MM.1S (cell line): Measurements from ENCODE around the gene MMP24.
"Not testable (repeated sequence)": the region's sequence is repeated elsewhere in the genome, so short reads cannot be mapped to it uniquely, and the experiment has no call there.

Experiments used
- DNase-seq: peaks from one replicate; pipeline ENCODE4 v3.0.0-alpha.2; 2015
- H2AFZ ChIP-seq: fragments of 300-600 bp; sonication (generic); 2 replicates; pipeline ENCODE4 v1.6.0; 2016; ENCODE audit warnings: antibody characterized with exemption, low read length
- H3F3A ChIP-seq: fragments of 300-600 bp; sonication (generic); 2 replicates; pipeline ENCODE4 v1.6.1; 2016; ENCODE audit warnings: mild to moderate bottlenecking, antibody characterized with exemption, low read length, moderate library complexity, mixed read lengths; ENCODE audit not compliant: insufficient read depth
- H3K27ac ChIP-seq: fragments of 300-600 bp; sonication (generic); 2 replicates; pipeline ENCODE4 v1.5.1; 2016; ENCODE audit warnings: mild to moderate bottlenecking, low read length
- H3K27me3 ChIP-seq: fragments of 300-600 bp; sonication (generic); replicated peaks from 2 replicates; pipeline ENCODE4 v1.6.0; 2016; ENCODE audit warnings: low read length; ENCODE audit not compliant: insufficient read depth
- H3K36me3 ChIP-seq: fragments of 300-600 bp; sonication (generic); replicated peaks from 2 replicates; pipeline ENCODE4 v1.6.1; 2016; ENCODE audit warnings: mild to moderate bottlenecking, low read length, mixed read lengths; ENCODE audit not compliant: insufficient read depth
- H3K4me1 ChIP-seq: fragments of 300-600 bp; sonication (generic); 2 replicates; pipeline ENCODE4 v1.6.1; 2016; ENCODE audit warnings: low read length, mixed read lengths
- H3K4me2 ChIP-seq: fragments of 300-600 bp; sonication (generic); 2 replicates; pipeline ENCODE4 v1.6.0; 2016; ENCODE audit warnings: low read depth, low read length
- H3K4me3 ChIP-seq: fragments of 300-600 bp; sonication (generic); 2 replicates; pipeline ENCODE4 v1.5.1; 2016; ENCODE audit warnings: low read length, mixed read lengths
- H3K79me2 ChIP-seq: fragments of 300-600 bp; sonication (generic); 2 replicates; pipeline ENCODE4 v1.6.1; 2016; ENCODE audit warnings: mixed run types, low read length, mixed read lengths
- H3K9ac ChIP-seq: fragments of 300-600 bp; sonication (generic); 2 replicates; pipeline ENCODE4 v1.6.1; 2016; ENCODE audit warnings: low read length, mixed read lengths
- H3K9me2 ChIP-seq: fragments of 300-600 bp; sonication (generic); replicated peaks from 2 replicates; pipeline ENCODE4 v1.6.1; 2016; ENCODE audit warnings: mild to moderate bottlenecking, low read length, mixed read lengths; ENCODE audit not compliant: insufficient read depth
- H3K9me3 ChIP-seq: fragments of 300-600 bp; sonication (generic); replicated peaks from 2 replicates; pipeline ENCODE4 v1.6.1; 2016; ENCODE audit warnings: mild to moderate bottlenecking, low read length, mixed read lengths; ENCODE audit not compliant: insufficient read depth
- H4K20me1 ChIP-seq: fragments of 300-600 bp; sonication (generic); 2 replicates; pipeline ENCODE4 v1.6.1; 2016; ENCODE audit warnings: mild to moderate bottlenecking, low read length, moderate library complexity, mixed read lengths; ENCODE audit not compliant: insufficient read depth
- EZH2 ChIP-seq: fragments of 300-600 bp; sonication (generic); optimal IDR thresholded peaks from 2 replicates; pipeline ENCODE3; 2017; ENCODE audit warnings: low read depth, mild to moderate bottlenecking, antibody characterized with exemption, low read length, mixed read lengths
- EZH2phosphoT487 ChIP-seq: fragments of 300-600 bp; sonication (generic); IDR thresholded peaks from 2 replicates; pipeline ENCODE4 v1.6.1; 2018; ENCODE audit warnings: antibody characterized with exemption, low read length
- TF ChIP-seq, protein P1 (sequence below): fragments of 300-600 bp; sonication (generic); IDR thresholded peaks from 2 replicates; pipeline ENCODE4 v1.5.1; 2016; ENCODE audit warnings: antibody characterized with exemption, low read length, mixed read lengths

Gene MMP24

DNA sequence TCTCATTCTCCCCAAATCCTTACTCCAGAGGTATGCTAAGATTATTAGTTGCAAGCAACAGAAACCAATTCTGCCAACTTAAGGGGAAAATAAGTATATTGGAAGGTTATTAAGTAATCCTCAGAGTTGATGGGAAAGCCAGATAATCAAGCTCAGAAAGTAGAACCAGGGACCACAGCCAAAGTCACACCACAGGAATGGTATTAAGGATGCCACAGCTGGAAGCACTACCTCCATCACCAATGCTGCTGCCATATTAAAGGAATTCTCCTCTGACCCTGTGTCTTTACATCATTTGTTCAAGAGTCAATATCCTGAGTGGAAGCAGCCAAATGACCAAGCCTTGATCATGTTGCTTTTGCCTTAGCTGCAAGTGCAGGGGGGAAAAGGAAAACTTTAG, 44.8 kb upstream of the MMP24 start:
- no peak overlapping the region for H3K4me2 ChIP-seq
- H3K9ac ChIP-seq = no peak overlapping the region
- H3K27me3 ChIP-seq = no peaks in the 10 kb centered on the region
- DNase-seq = no peak
- no peaks in the 10 kb centered on the region for H4K20me1 ChIP-seq
- no peaks in the 10 kb centered on the region for H3K4me1 ChIP-seq
- no peak overlapping the region for H3K27ac ChIP-seq
- no peaks in the 10 kb centered on the region for H3K79me2 ChIP-seq
- H3K4me3 ChIP-seq = no peak overlapping the region
- no peaks in the 10 kb centered on the region for H3F3A ChIP-seq
- H3K9me3 ChIP-seq = no peaks in the 10 kb centered on the region
- TF ChIP-seq EZH2 (no peak), EZH2phosphoT487 (no peak)
- TF ChIP-seq, protein P1, sequence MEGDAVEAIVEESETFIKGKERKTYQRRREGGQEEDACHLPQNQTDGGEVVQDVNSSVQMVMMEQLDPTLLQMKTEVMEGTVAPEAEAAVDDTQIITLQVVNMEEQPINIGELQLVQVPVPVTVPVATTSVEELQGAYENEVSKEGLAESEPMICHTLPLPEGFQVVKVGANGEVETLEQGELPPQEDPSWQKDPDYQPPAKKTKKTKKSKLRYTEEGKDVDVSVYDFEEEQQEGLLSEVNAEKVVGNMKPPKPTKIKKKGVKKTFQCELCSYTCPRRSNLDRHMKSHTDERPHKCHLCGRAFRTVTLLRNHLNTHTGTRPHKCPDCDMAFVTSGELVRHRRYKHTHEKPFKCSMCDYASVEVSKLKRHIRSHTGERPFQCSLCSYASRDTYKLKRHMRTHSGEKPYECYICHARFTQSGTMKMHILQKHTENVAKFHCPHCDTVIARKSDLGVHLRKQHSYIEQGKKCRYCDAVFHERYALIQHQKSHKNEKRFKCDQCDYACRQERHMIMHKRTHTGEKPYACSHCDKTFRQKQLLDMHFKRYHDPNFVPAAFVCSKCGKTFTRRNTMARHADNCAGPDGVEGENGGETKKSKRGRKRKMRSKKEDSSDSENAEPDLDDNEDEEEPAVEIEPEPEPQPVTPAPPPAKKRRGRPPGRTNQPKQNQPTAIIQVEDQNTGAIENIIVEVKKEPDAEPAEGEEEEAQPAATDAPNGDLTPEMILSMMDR = no peak
- H3K36me3 ChIP-seq = no peaks in the 10 kb centered on the region
- no peaks in the 10 kb centered on the region for H3K9me2 ChIP-seq
- H2AFZ ChIP-seq = no peak overlapping the region

DNA sequence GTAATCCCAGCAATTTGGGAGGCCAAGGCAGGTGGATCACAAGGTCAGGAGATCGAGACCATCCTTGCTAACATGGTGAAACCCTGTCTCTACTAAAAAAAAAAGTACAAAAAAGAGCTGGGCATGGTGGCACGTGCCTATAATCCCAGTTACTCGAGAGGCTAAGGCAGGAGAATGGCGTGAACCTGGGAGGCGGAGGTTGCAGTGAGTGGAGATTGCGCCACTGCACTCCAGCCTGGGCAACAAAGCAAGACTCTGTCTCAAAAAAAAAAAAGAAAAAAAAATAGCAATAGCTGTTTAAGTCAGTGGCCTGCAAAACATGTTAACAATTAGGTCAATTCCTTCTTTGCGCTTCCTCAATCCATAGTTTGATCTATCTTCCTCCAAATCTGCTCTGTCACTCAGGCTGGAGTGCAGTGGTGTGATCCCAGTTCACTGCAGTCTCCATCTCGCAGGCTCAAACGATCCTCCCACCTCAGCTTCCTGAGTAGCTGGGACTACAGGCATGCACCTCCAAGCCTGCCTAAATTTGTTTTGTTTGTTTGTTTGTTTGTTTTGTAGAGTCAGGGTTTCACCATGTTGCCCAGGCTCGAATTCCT, 39.7 kb upstream of the MMP24 start:
- not testable (repeated sequence) for H3K4me3 ChIP-seq, H3K9me2 ChIP-seq, H3K9ac ChIP-seq, H3K27ac ChIP-seq, H4K20me1 ChIP-seq, H3K79me2 ChIP-seq, H3F3A ChIP-seq, H2AFZ ChIP-seq, H3K27me3 ChIP-seq, H3K4me1 ChIP-seq, H3K4me2 ChIP-seq, DNase-seq, H3K9me3 ChIP-seq, H3K36me3 ChIP-seq

DNA sequence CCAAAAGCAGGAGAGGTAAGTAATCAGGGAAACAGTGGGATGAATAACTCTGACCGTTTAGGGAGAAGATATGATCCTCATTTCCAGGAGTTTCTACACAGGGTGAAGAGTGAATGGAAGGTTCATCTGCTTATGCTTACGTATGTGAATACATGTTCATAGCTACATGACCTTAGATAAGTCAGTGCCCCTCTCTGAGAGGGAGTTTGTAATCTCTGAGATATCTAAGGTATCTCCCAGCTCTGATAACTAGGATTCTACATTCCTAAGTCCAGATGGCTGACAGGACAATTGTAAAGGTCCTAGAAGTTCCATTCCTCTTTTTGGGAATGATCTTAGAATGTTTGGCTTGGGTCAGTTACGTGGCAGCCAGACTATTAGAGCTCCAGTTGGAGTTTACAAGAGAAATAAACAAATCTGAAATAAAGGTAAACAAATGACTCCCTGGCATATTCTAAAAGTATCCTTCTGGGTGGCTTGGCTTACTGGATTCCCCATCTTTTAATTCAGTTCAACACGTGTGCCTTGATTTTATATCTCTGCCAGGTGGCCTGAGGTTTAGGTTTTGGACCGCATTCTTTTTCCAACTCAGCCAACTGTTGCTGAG, 38.8 kb upstream of the MMP24 start:
- Histone ChIP-seq H3K36me3 (no peaks in the 10 kb centered on the region), H3K9me2 (no peaks in the 10 kb centered on the region), H3F3A (no peaks in the 10 kb centered on the region), H3K9ac (no peak overlapping the region), H4K20me1 (no peaks in the 10 kb centered on the region), H3K4me3 (no peak overlapping the region), H3K79me2 (no peaks in the 10 kb centered on the region), H3K27me3 (no peaks in the 10 kb centered on the region), H3K4me1 (no peaks in the 10 kb centered on the region), H3K4me2 (no peak overlapping the region), H3K27ac (no peak overlapping the region), H2AFZ (no peak overlapping the region), H3K9me3 (no peaks in the 10 kb centered on the region)
- no peak for DNase-seq
- TF ChIP-seq EZH2 (no peak), EZH2phosphoT487 (no peak)
- TF ChIP-seq, protein P1 = no peak

DNA sequence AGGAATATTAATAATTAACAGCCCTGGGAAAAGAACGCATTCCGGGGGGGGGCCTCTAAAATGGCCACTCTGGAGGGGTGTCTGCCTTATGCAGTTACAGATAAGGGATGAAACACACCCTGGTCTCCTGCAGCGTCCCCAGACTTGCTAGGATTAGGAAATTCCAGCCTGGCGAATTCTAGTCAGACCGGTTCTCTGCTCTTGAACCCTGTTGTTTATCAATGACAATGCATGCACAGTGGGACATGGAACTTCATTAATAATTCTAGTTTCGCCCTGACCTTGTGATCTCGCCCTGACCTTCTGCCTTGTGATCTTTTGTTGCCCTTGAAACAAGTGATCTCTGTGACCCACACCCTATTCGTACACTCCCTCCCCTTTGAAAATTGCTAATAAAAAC, 37.3 kb upstream of the MMP24 start:
- not testable (repeated sequence) for H2AFZ ChIP-seq, H3K27ac ChIP-seq, H3K9me2 ChIP-seq, H3K27me3 ChIP-seq, H3F3A ChIP-seq, H3K4me3 ChIP-seq, H3K9ac ChIP-seq, H3K4me2 ChIP-seq, H3K4me1 ChIP-seq, H3K79me2 ChIP-seq, H3K9me3 ChIP-seq, H4K20me1 ChIP-seq, H3K36me3 ChIP-seq, DNase-seq
